ENCODE results near the gene ADCY1. TPM values are rescaled to one million over a fixed set of nuclear protein-coding genes. Genes with fewer than 3 reads are reported as not detected.

Gene ADCY1
- total and polyA plus RNA-seq, 12 donors: 0.46 to 8.6 (median 3.4) TPM

GRCh38 chr7:45589915-45590678, 15.9 kb downstream of the ADCY1 start:
- H3K9me3 ChIP-seq: no peaks in the 10 kb centered on the region
- peaks cover 0 to 12% (median 0%) of the 10 kb centered on the region in 9 donors for H3K4me1 ChIP-seq
- WGBS, 2 donors: 66 to 80% methylated on average over 17 of the region's 17 CpGs
- ATAC-seq (no peak), DNase-seq (no peak)
- H3K36me3 ChIP-seq: no peaks in the 10 kb centered on the region
- H3K27me3 ChIP-seq: no peaks in the 10 kb centered on the region
- H3K27ac ChIP-seq: no peak overlapping the region
- TF ChIP-seq, protein P1, sequence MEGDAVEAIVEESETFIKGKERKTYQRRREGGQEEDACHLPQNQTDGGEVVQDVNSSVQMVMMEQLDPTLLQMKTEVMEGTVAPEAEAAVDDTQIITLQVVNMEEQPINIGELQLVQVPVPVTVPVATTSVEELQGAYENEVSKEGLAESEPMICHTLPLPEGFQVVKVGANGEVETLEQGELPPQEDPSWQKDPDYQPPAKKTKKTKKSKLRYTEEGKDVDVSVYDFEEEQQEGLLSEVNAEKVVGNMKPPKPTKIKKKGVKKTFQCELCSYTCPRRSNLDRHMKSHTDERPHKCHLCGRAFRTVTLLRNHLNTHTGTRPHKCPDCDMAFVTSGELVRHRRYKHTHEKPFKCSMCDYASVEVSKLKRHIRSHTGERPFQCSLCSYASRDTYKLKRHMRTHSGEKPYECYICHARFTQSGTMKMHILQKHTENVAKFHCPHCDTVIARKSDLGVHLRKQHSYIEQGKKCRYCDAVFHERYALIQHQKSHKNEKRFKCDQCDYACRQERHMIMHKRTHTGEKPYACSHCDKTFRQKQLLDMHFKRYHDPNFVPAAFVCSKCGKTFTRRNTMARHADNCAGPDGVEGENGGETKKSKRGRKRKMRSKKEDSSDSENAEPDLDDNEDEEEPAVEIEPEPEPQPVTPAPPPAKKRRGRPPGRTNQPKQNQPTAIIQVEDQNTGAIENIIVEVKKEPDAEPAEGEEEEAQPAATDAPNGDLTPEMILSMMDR (IDR thresholded peaks at IDR 0.05): no peak
- intact Hi-C loops (cut with DNase I): no loop called here
- H3K4me3 ChIP-seq: no peak overlapping the region

- Histone ChIP-seq H3K36me3 (no peaks in the 10 kb centered on the region), H3K9me3 (no peaks in the 10 kb centered on the region), H3K4me1 (peaks cover 0 to 12% (median 0%) of the 10 kb centered on the region in 9 donors), H3K4me3 (no peak overlapping the region), H3K27me3 (no peaks in the 10 kb centered on the region), H3K27ac (no peak overlapping the region)
- TF ChIP-seq, protein P1 (IDR thresholded peaks at IDR 0.05): no peak
- DNase-seq (no peak), ATAC-seq (no peak)
- intact Hi-C loops (cut with DNase I): no loop called here
- WGBS, 2 donors: 47 to 48% methylated on average over 5 of the region's 5 CpGs
These were observed 16.5 kb downstream of the ADCY1 start for GRCh38 chr7:45590679-45591057.

GRCh38 chr7:45591101-45591906, 17.1 kb downstream of the ADCY1 start:
- DNase-seq (no peak), ATAC-seq (no peak)
- H3K4me3 ChIP-seq: no peak overlapping the region
- TF ChIP-seq, protein P1 (IDR thresholded peaks at IDR 0.05): no peak
- H3K27ac ChIP-seq: no peak overlapping the region
- WGBS, 2 donors: 90 to 93% methylated on average over 11 of the region's 11 CpGs
- peaks cover 0 to 12% (median 0%) of the 10 kb centered on the region in 9 donors for H3K4me1 ChIP-seq
- no peaks in the 10 kb centered on the region for H3K36me3 ChIP-seq
- intact Hi-C loops (cut with DNase I): no loop called here
- H3K27me3 ChIP-seq: no peaks in the 10 kb centered on the region
- no peaks in the 10 kb centered on the region for H3K9me3 ChIP-seq

DNA sequence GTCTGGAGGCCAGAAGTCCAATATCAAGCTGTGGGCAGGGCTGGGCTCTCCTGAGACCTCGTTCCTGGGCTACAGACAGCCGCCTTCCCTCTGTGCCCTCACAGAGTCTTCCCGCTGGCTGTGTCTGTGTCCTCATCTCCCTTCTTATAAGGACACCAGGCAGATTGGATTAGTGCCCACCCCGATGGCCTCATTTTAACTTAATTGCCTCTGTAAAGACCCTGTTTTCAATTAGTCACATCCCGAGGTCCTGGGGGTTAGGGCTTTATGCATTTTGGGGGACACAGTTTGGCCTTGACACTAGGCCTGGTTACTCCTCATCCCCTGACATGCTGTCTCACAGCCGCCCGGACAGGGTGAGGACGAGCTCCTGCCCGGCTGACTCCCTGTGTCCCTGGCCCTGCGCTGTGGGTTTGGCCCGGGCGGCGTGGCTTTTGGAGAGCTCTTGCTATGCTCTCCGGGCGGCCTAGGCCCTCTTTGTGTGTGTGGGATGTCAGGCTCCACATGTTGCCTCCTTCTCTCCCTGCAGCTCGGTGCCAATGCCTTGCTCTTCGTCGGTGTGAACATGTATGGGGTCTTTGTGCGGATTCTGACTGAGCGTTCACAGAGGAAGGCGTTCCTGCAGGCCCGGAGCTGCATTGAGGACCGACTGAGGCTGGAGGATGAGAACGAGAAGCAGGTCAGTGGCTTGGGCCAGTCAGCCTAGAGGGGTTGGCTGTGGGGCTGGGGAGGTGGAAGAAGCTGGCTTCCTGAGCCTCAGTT, 18.2 kb downstream of the ADCY1 start:
- H3K27me3 ChIP-seq: no peaks in the 10 kb centered on the region
- DNase-seq (no peak), ATAC-seq (no peak)
- H3K36me3 ChIP-seq: no peaks in the 10 kb centered on the region
- H3K9me3 ChIP-seq: no peaks in the 10 kb centered on the region
- H3K27ac ChIP-seq: no peak overlapping the region
- WGBS, 2 donors: 92 to 97% methylated on average over 24 of the region's 24 CpGs
- H3K4me1 ChIP-seq: peaks cover 0 to 12% (median 0%) of the 10 kb centered on the region in 9 donors
- TF ChIP-seq, protein P1 (IDR thresholded peaks at IDR 0.05): no peak
- H3K4me3 ChIP-seq: no peak overlapping the region
- intact Hi-C loops (cut with DNase I): no loop called here
